Vagina (tissue), 2 donors: ENCODE measurements around the gene ANK2. TPM values are rescaled to one million over a fixed set of nuclear protein-coding genes. Genes with fewer than 3 reads are reported as not detected.
A peak's percentile ranks its signal among the peaks of the same experiment; 100 is the strongest.

Experiments used
- DNase-seq, 2 donors: peaks; one replicate each; pipeline ENCODE4 v3.0.0-alpha.2; 2017; ENCODE audit errors: extremely low spot score in 2 of 2
- H3K27ac ChIP-seq: fragments of 200-600 bp; sonication (generic); one replicate; pipeline ENCODE4 v1.5.1; 2019
- H3K27me3 ChIP-seq: fragments of 200-600 bp; sonication (generic); one replicate; pipeline ENCODE4 v1.5.1; 2019
- H3K36me3 ChIP-seq, 2 donors: fragments of 200-600 bp; sonication (generic); one replicate each; pipeline ENCODE4 v1.5.1; 2017 to 2019
- H3K4me1 ChIP-seq: fragments of 200-600 bp; sonication (generic); one replicate; pipeline ENCODE4 v1.5.1; 2019
- H3K4me3 ChIP-seq, 2 donors: fragments of 200-600 bp; sonication (generic); 1 replicate in 1 of 2; 2 replicates in 1 of 2; pipeline ENCODE4 v1.5.1; 2016 to 2019
- H3K9me3 ChIP-seq: fragments of 200-600 bp; sonication (generic); one replicate; pipeline ENCODE4 v1.5.1; 2019
- CTCF ChIP-seq, 3 experiments: fragments of 450-650 bp in 2 of 3; fragments of 200-600 bp in 1 of 3; sonication (generic) in 1 of 3; IDR thresholded peaks; one replicate each; pipeline ENCODE4 v1.5.1; 2017 to 2019; ENCODE audit warnings: antibody characterized with exemption in 3 of 3, mild to moderate bottlenecking in 2 of 3, moderate library complexity in 2 of 3
- POLR2A ChIP-seq, 2 donors: fragments of 450-650 bp; IDR thresholded peaks; one replicate each; pipeline ENCODE4 v1.6.1; 2017; ENCODE audit warnings: antibody characterized with exemption in 2 of 2, mild to moderate bottlenecking in 2 of 2, moderate library complexity in 2 of 2
- POLR2AphosphoS5 ChIP-seq, 2 donors: sonication (generic); formaldehyde crosslinking; IDR thresholded peaks; one replicate each; pipeline ENCODE4 v1.9.0; 2017; ENCODE audit warnings: antibody characterized with exemption in 2 of 2, mild to moderate bottlenecking in 2 of 2, low read depth in 1 of 2; ENCODE audit not compliant: insufficient read depth in 1 of 2
- intact Hi-C: fragments of 100-400 bp; cut with DNase I; formaldehyde crosslinking; loops from one replicate; pipeline ENCODE4 v1.15.1; 2023
- total RNA-seq: library from RNA; depleted of rRNA; stranded (reverse); fragments of >200 nt; gene quantifications from one replicate; pipeline ENCODE4 v1.2.3, GENCODE V29; 2016

The ANK2 gene
- total RNA-seq, 1 donor from 2014 or later = 64.6 TPM

- Histone ChIP-seq H3K9me3 (no peaks in the 10 kb centered on the region), H3K36me3 (no peaks in the 10 kb centered on the region), H3K4me3 (no peak overlapping the region), H3K27me3 (no peaks in the 10 kb centered on the region), H3K27ac (no peak overlapping the region), H3K4me1 (no peaks in the 10 kb centered on the region)
- no peak for DNase-seq
- TF ChIP-seq POLR2AphosphoS5 (IDR thresholded peaks at IDR 0.05; ENCODE audit: insufficient read depth in 1 of 2, low read depth in 1 of 2) = no peak
- no peak for TF ChIP-seq POLR2A (IDR thresholded peaks at IDR 0.05)
- TF ChIP-seq CTCF (IDR thresholded peaks at IDR 0.05) = no peak
- intact Hi-C loops = no loop called here
Measured at GRCh38 chr4:113272523-113272922, 223.1 kb downstream of the ANK2 start.

GRCh38 chr4:113273721-113274220 lies 224.3 kb downstream of the ANK2 start:
- Histone ChIP-seq H3K36me3 (no peaks in the 10 kb centered on the region), H3K27ac (no peak overlapping the region), H3K4me3 (no peak overlapping the region), H3K27me3 (no peaks in the 10 kb centered on the region), H3K9me3 (no peaks in the 10 kb centered on the region), H3K4me1 (no peaks in the 10 kb centered on the region)
- DNase-seq = no peak
- intact Hi-C loops = no loop called here
- TF ChIP-seq POLR2AphosphoS5 (IDR thresholded peaks at IDR 0.05; ENCODE audit: insufficient read depth in 1 of 2, low read depth in 1 of 2) (no peak), POLR2A (IDR thresholded peaks at IDR 0.05) (no peak), CTCF (IDR thresholded peaks at IDR 0.05) (no peak)

GRCh38 chr4:113276464-113277170 lies 227.2 kb downstream of the ANK2 start:
- Histone ChIP-seq H3K4me3 (no peak overlapping the region), H3K27me3 (no peaks in the 10 kb centered on the region), H3K27ac (peak overlapping the region; percentile 65), H3K36me3 (no peaks in the 10 kb centered on the region), H3K9me3 (no peaks in the 10 kb centered on the region), H3K4me1 (no peaks in the 10 kb centered on the region)
- intact Hi-C loops = no loop called here
- TF ChIP-seq CTCF (IDR thresholded peaks at IDR 0.05) = no peak
- DNase-seq = no peak

- Histone ChIP-seq H3K27me3 (no peaks in the 10 kb centered on the region), H3K36me3 (no peaks in the 10 kb centered on the region), H3K9me3 (no peaks in the 10 kb centered on the region), H3K4me1 (no peaks in the 10 kb centered on the region), H3K27ac (no peak overlapping the region), H3K4me3 (no peak overlapping the region)
- intact Hi-C loops = no loop called here
- no peak for DNase-seq
- TF ChIP-seq POLR2AphosphoS5 (IDR thresholded peaks at IDR 0.05; ENCODE audit: insufficient read depth in 1 of 2, low read depth in 1 of 2) (no peak), CTCF (IDR thresholded peaks at IDR 0.05) (peak; percentile 34 to 61 (median 61))
Measured at GRCh38 chr4:113278324-113278934, 229.0 kb downstream of the ANK2 start.

GRCh38 chr4:113285501-113285900 lies 236.0 kb downstream of the ANK2 start:
- no peaks in the 10 kb centered on the region for H3K36me3 ChIP-seq
- no peaks in the 10 kb centered on the region for H3K9me3 ChIP-seq
- H3K27me3 ChIP-seq = no peaks in the 10 kb centered on the region
- H3K4me1 ChIP-seq = no peaks in the 10 kb centered on the region
- DNase-seq = no peak
- intact Hi-C loops = no loop called here
- H3K27ac ChIP-seq = no peak overlapping the region
- H3K4me3 ChIP-seq = no peak overlapping the region
- no peak for TF ChIP-seq POLR2AphosphoS5 (IDR thresholded peaks at IDR 0.05; ENCODE audit: insufficient read depth in 1 of 2, low read depth in 1 of 2)
- no peak for TF ChIP-seq CTCF (IDR thresholded peaks at IDR 0.05)
- no peak for TF ChIP-seq POLR2A (IDR thresholded peaks at IDR 0.05)
